Measurements from ENCODE around the gene GJD3.

DNA sequence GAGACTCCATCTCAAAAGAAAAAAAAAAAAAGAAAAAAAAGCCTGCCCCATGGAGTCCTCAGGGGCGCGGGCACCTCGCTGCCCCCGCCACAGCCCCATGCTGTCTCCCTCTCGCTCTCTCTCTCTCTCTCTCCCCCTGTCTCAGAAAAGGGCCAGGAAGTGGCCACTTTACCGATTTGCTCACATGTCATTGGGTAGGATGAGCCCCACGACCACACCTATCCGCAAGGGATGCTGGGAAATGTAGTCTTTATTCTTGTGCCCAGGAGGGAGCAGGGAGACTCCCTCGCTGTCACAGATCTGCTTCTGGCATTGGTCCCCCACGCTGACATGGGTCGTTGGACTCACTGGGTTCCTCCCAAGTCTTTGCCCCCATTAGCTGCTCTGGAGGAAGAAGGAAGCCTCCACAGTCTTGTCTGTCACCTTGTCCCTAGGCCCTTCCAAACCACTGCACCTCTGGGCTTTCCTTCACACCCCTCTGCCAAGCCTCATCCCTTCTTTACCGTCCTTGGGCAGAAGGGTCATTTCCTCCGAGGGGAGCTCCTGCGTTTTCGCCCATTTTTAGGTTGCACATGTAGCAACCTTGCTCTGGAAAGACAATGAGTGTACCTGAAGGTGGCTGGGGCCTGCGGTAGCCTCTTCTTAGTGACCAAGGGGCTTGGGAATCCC is 6.9 kb upstream of the GJD3 start:
- no peak for TF ChIP-seq CTCF (conservative IDR thresholded peaks at IDR 0.05; ENCODE audit: low read length)
- TF ChIP-seq EZH2phosphoT487 (IDR thresholded peaks at IDR 0.05; ENCODE audit: borderline replicate concordance, low read depth, low read length) = no peak

All from OCI-LY7 (cell line).